Stimulated activated CD4-positive, alpha-beta T cell treated with anti-CD3 and anti-CD28 coated beads, Interleukin-1b, Interleukin-23, amount 100 ng/mL, for 24 hours (primary cell): ENCODE measurements around the gene SLC25A30.

ENCODE experiments used
- DNase-seq, 4 experiments: peaks; one replicate each; pipeline ENCODE4 v3.0.0-alpha.2; 2020; ENCODE audit warnings: low read depth in 4 of 4, low spot score in 1 of 4

Gene SLC25A30, protein sequence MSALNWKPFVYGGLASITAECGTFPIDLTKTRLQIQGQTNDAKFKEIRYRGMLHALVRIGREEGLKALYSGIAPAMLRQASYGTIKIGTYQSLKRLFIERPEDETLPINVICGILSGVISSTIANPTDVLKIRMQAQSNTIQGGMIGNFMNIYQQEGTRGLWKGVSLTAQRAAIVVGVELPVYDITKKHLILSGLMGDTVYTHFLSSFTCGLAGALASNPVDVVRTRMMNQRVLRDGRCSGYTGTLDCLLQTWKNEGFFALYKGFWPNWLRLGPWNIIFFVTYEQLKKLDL

DNA sequence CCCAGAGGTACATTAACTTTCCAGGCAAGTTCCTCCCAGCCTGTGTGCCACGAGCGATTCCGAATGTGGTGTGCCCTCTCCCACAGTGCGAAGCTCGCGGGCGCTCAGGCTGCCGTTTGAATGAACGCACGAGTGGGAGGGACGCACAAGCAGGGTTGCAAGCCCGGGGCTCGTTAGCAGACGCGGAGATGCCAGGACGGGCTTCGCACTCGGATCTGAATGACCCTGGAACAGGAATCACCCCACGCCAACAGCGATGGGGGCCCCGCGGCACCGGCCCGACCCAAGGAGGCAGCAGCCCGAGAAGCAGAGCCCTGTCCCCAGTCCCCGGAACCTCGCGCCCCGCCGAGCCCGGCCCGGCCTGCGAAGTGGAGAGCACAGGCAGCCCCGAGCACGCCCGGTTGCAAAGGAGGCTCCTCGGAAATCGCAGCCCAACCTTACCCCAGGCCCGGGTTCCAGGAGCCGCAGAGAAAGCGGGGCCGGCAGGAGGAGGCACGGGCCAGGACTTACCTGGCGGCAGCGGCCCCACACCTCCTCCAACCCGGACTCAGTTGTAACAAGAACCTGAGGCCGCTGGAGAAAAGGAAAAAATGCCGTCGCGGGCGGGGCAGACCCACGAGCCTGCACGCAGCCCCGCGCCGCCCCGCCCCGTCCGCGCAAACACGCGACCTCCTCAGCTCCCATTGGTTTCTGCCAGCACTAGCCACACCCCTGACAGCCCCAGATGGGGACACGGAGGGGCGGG is at the start of gene SLC25A30:
Gene SLC25A30, minus strand, starts transcription at position 584 of the 745 bp plus-strand sequence. CDS start 6,948 bp downstream, outside the sequence.
- peak; percentile 76 to 90 (median 82) for DNase-seq

DNA sequence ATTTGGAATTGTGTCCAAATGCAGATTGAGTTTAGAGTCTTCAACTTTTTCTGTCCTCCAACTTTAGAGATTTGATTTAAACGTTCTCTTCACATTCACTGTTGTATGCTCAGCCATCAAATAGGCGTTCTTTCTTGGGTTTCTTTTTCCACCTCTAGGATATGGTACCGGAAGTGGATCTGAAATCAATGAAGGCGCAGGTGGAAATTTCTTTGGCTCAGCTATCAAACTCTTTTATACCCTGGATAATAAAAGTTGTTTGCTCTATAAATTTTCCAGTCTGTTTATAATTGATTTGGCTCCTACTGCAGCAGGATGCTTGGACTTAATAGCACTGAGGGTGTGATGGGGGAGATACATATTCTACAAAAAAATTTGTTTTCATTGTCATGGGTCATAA is 48.2 kb upstream of the SLC25A30 start:
- no peak for DNase-seq

DNA sequence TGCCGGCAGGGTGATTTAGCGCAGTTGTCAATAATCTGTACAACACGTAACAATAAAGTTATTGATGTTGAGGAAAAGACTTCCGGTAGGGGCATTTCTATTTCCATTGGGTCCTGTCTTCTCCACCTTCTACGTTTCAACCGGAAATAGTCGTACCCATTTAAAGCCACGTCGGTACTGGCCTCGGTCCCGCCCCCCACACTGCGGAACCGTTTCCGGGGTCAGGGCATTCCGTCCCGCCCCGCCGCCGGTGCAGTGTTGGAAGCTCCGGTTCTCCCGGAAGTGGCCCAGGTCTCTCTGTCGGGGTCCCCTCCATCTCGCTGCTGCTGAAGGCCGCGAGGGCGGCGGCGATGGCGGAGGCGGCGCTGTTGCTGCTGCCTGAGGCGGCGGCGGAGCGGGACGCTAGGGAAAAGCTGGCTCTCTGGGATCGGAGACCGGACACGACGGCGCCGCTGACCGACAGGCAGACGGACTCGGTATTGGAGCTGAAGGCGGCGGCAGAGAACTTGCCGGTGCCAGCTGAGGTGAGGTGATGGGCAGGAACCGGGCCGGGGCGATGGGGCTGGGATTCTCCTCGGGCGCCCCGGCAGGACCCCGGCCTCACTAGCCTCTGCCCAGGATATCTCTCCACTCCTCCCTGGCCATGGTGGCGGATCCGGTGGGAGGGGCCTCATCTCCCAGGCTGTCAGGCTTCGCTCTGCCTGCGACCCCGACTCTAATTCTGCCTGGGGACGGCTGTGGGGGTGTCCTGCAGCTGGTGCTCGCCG is 46.7 kb upstream of the SLC25A30 start, which contains the start of gene COG3:
Gene COG3, plus strand, starts transcription at position 253 of the 767 bp plus-strand sequence. Its CDS starts 98 bp downstream, at position 351.
- peak; percentile 83 to 96 (median 90) for DNase-seq

DNA sequence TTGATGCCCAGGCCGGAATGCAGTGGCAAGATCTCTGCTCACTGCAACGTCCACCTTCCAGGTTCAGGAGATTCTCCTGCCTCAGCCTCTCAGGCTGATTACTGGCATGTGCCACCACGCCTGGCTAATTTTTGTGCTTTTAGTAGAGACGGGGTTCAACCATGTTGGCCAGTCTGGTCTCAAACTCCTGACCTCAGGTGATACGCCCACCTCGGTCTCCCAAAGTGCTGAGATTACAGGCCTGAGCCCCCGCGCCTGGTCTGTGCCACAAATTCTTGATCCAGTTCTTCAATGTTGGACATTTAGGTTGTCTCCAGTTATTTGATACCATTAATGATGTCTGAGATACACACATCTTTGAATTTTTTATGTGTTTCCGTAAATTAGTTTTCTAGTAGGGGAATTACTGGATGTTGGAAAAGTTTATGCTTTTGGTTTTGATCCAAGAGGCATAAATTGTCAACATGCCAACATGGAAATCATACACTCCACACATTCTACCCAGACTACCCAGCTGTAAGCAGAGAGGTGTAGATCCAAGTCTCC is 46.0 kb upstream of the SLC25A30 start:
- no peak for DNase-seq

DNA sequence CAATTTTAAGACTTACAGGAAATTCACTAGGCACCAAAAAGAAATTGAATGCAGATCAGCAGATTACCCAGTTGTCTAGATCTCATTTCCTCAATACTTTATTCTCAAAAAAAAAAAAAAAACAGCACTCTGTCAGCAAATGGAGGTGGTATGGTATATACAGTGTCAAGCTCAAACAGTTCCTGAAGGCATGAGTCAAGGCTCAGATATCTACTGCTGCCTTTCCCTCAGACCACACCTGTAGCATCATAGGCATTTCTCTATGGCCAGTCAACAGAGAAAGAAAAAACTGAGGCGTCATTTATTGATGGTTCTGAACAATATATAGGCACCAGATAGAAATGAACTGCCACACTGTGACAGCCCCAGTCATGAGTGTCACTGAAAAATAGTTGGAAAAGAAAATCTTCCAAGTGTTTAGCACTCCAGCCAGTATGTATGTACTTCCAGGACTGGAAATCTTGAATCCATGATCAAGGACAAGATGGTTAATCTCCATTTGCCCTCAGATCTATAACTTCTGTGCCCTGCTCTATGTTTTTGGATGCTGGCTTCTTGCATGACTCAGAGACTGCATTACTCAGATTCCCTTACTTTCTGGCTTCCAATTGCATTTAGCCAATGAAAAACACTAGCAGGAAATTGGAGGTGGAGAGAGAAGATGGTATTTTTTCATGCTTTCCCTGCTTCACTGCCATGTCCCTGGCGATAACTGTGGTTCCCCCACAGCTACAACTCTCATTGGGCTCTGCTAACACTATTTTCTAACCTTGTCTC is 38.2 kb upstream of the SLC25A30 start:
- DNase-seq: no peak

DNA sequence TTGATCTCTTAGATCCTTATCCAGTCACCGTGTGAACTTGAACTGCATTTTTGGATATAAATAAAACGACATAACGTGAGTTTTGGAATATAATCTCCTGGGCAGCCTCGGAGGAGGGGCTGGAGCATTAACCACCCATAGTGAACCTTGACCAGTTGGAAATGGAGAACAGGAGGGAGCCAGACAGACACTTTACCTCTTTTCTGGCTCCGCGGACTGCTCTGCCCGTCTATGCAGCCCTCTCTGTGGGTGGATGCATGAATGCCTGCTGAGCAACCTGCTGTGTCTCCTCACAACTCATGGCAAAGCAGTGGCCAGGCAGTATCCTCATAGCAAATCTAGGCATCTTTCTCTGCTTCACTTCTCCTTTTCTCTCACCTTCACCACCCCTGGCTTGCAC is 36.0 kb upstream of the SLC25A30 start:
- no peak for DNase-seq

DNA sequence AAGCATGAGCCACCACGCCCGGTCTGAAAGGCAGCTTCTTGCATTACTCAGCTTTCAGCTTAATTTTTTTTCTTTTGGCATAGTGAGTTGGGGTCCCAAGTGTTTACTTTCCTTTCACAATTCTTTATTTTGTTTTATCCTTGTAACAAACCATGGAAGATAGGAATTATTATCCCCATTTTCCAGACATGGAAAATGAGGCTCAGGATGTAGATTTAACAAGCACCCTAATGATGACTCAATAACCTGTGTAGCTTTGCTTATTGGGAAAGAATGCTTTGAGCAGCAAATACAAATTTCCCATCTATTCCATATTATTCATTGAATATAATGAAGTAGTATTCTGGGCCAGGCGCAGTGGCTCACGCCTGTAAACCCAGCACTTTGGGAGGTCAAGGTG is 33.1 kb upstream of the SLC25A30 start:
- DNase-seq: no peak

DNA sequence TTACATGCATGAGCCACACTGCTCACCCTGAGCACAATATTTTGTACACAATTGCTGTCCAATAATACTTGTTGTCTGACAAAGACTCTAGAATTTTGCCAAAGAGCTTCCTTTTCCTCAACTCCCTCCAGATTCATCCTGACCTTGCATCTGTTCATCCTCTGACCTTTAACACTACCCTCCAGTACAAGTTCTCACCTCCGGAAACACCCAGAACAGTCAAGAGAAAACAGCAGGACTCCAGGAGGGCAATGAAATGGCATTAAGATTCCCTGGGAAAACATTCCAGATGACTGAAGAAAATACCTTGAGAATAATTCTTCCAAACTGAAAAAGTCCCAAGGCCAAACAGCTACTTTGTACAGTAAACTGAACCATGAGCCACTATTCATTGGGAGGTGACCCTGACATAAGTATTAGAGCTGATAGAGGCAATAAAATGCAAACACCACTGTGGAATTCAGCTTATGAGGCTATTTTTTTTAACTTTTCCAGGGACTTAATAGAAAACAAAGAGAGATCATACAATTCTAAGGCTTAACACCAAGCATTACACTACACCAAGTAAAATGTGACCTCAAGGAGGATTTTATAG is 30.9 kb upstream of the SLC25A30 start:
- DNase-seq: no peak

DNA sequence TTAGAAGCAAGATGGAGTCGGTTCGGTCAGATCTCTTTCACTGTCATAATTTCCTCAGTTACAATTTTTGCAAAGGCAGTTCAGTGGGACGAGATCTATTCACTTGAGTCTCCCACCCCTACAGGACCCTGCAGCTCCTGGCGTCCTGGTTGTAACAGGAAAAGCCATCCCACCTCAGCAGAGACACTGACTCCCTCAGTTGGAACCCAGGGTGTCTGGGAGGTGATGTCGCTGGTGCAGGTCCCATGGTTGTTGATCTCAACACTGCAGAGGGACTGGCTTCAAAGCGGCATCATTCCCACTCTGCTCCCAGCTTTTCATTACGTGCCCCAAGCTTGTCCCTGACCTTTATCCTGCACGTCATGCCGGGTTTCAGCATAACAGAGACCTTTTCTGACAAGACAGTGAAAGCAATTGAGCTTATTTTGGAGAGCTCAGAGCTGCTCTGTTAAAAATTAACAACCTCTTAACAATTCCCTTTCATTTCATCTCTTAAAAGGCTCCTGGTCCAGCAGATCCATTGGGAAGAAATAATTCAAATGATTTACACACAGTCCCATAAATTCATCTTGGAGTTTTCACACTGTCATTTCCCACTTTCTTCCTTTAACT is 29.0 kb upstream of the SLC25A30 start:
- DNase-seq: no peak

DNA sequence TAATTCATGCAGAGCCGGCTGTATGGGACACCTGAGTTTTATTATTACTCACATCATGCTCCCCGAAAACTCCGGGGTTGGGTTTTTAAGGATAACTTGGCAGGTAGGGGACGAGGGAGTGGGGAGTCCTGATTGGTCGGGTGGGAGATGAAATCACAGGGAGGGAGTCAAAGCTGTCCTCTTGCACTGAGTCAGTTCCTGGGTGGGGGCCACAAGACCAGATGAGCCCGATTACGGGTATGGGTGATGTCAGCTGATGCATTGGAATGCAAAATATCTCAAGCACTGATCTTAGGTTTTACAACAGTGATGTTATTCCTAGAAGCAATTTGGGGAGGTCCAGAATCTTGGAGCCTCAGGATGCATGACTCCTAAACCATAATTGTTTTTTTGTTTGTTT is 28.0 kb upstream of the SLC25A30 start:
- DNase-seq: no peak

DNA sequence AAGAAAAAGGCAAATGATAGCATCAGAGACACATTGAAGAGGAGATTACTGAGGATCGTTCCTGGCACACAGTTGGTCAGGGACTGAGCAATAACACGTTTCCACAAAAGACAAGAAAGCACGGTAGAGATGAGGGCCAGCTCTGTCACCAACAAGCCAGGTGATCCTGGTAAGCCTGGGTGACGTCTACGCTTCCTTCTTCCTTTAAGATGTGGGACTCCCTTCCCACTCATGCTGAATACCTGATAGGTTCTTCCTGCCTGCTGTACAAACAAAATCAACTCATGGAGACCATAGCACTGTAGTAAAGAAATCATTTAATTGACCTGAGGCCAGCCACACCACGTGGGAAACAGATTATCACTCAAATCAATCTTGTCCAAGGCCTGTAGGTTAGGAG is 26.9 kb upstream of the SLC25A30 start:
- DNase-seq: no peak

DNA sequence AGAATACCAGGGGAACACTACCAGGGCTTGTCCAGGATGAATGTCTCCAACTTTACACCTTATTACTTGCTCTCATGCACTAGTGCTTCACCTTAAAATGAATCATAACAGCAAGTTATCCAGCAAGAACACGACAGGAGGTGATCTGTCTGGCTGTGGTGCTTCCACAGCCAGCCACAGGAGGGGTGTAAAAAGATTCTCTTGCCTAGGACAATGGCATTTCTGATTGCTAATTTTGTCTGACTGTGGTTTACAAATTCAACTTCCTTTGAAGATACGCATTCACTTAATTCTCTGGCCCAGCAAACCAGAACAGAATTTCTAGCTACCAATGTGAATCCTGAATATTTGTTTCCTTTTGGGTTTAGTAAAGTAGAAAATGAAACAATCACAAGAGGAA is 23.5 kb upstream of the SLC25A30 start:
- DNase-seq: no peak

DNA sequence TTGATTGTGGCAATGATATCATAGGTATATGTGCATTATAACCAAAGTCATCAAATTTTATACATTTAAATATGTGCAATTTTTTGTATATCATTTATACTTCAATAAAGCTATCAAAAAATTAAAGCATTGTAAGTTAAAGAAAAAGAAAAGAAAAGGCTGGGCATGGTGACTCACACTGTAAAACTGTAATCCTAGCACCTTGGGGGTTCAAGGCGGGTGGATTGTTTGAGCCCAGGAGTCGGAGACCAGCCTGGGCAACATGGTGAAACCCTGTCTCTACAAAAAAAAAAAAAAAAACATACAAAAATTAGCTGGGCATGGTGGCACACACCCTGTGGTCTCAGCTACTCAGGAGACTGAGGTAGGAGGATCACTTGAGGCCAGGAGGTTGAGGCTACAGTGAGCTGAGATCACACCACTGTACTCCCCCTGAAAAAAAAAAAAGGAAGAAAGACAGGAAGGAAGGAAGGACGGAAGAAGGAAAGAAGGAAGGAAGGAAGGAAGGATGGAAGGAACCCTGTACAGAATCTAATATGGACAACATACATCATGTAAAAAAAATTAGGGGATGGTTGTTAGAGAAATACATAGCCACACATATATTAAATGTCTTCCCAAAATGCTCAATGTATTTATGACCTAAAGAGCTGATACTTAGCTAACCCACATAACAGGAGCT is 21.7 kb upstream of the SLC25A30 start:
- no peak for DNase-seq

DNA sequence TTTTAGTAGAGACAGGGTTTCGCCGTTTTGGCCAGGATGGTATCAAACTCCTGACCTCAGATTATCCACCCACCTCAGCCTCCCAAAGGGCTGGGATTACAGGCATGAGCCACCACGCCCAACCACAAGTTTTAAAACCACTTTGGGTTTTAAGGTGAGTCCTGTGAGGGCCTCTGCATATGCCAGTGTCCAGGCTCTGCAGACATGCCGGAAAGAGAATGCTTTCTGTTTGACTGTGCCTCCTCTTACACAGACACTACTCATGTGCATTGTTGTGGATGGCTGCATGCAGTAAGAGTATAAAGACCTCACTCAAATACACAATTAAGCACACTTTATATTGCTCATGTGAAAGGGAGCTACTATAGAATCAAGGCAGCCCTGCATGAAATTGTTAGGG is 20.8 kb upstream of the SLC25A30 start:
- DNase-seq: no peak

DNA sequence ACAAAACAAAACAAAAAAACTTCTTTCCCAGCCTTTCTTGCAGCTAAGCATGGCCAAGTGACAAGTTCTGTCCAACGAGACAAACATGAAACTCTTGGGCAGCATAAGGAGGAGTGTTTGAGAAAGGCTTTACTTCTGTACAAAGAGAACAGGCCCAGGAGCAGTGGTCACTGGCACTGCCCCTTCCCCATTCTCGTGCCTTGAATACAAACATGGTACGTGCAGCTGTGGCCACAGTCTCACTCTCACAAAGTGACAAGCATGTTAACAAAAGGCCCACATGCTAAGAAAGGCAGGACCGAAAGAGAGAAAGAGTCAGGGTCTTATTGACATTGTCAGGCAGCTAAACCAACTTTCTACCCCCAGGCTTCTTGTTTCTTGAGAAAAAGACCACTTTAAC is 19.8 kb upstream of the SLC25A30 start:
- DNase-seq: no peak

DNA sequence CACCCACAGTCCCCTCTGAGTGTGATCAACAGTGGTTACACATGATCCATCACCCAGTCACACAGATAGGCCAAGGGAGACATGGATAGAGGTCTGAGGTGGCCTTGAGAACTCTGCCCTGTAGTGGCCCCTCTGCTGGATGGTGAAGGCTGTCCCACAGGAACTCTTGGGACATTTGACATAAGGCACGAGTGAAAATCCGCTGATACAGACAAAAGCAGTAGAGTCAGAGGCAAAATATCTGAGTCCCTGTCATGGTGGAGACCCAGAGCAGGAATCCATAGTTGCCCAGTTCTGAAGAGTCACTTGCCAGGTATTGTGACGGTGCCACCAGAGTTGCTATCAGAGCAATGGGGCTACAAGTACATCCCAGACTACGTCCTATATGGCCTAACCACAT is 18.8 kb upstream of the SLC25A30 start:
- DNase-seq: no peak

DNA sequence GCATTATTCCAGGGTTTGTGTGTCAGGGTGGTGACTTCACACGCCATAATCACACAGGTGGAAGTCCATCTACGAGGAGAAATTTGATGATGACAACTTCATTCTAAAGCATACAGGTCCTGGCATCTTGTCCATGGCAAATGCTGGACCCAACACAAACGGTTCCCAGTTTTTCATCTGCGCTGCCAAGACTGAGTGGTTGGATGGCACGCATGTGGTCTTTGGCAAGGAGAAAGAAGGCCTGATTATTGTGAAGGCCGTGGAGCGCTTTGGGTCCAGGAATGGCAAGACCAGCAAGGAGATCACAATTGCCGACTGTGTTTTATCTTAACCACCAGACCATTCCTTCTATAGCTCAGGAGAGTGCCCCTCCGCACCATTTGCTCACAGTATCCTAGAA is 18.2 kb upstream of the SLC25A30 start:
- no peak for DNase-seq

DNA sequence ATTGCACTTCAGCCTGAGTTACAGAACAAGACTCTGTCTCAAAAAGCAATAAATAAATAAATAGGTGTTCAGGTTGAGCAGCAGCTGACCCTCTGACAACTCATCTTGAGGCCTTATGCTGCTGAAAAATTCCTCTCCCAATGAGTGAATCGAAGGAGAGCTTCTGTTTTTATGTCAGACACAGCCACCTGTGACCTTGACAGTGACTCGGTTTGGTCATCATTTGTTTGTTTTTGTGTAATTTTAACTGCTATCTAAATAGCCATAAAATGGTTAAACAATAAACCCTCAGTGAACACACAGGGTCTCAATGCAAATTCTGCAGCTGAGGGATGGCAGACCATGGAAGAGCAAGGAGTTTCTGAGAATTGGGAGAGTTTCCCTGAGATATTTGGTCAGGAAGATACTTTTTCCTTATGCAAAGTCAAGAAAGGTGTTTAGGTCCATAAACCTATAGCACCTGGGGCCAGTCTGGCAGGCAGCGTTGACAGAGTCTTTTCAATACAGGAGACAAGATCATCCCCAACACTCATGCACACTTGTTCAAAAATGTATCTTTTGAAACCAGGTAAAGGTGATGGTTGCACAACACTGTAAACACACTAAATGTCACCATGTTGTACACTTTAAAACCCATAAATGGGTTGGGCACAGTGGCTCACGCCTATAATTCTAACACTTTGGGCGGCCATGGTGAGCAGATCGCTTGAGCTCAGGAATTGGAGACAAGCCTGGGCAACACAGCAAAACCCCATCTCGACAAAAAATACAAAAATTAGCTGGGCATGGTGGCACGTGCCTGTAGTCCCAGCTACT is 16.6 kb upstream of the SLC25A30 start:
- no peak for DNase-seq

DNA sequence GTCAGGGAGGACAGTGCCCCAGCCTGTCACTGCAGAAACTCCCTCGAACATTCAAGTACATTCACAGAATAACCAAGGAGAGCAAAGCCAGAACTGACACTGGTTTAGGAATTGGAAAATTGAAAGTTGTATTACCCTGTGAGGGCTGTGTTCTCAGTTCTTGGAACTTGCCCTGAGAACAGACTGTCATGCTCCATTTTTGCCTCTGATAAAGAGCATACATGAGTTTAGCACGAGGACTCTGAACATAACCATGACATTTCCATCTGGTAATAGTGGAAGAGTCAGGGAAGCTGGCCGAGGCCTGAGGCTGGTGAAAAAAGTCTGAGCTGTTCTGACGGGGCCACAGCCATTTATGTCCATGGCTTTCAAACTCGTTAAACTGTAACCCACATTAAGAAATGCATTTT is 15.2 kb upstream of the SLC25A30 start:
- DNase-seq: no peak
